GM19351 (cell line): Measurements from ENCODE around the gene SNRPB.

Experiments used
- ATAC-seq: cut with Tn5 transposase; IDR thresholded peaks from one replicate; pipeline ENCODE4 v1.9.1; 2021; ENCODE audit warnings: mild to moderate bottlenecking, moderate library complexity; ENCODE audit not compliant: unreplicated experiment

SNRPB gene

GRCh38 chr20:2430538-2430937 is 40.1 kb downstream of the SNRPB start:
- no peak for ATAC-seq

GRCh38 chr20:2429051-2429450 is 41.5 kb downstream of the SNRPB start:
- ATAC-seq = no peak

GRCh38 chr20:2421247-2421646 is 49.3 kb downstream of the SNRPB start:
- no peak for ATAC-seq

- ATAC-seq = no peak
Measured at GRCh38 chr20:2420510-2420909, 50.1 kb downstream of the SNRPB start.

- no peak for ATAC-seq
Measured at GRCh38 chr20:2418388-2418787, 52.2 kb downstream of the SNRPB start.

GRCh38 chr20:2417213-2417541 is 53.4 kb downstream of the SNRPB start:
- ATAC-seq = no peak

- ATAC-seq = no peak
Measured at GRCh38 chr20:2416541-2417212, 53.9 kb downstream of the SNRPB start.
